Measurements from ENCODE around the gene CNR2.

- TF ChIP-seq CTCF (IDR thresholded peaks at IDR 0.05) (no peak), POLR2A (IDR thresholded peaks at IDR 0.05) (no peak), POLR2AphosphoS5 (IDR thresholded peaks at IDR 0.05) (no peak)
Measured at GRCh38 chr1:23906731-23907130, 6.4 kb downstream of the CNR2 start.

Data from prostate gland (tissue), 2 donors.